GM18870 (cell line): Measurements from ENCODE around the gene TGFB1I1.
"Not testable (repeated sequence)": the region's sequence is repeated elsewhere in the genome, so short reads cannot be mapped to it uniquely, and the experiment has no call there.

ENCODE experiments used
- ATAC-seq: cut with Tn5 transposase; IDR thresholded peaks from one replicate; pipeline ENCODE4 v1.9.1; 2021; ENCODE audit warnings: moderate library complexity; ENCODE audit not compliant: unreplicated experiment

Gene TGFB1I1

GRCh38 chr16:31487071-31487719, 15.2 kb downstream of the TGFB1I1 start:
- ATAC-seq = no peak

- ATAC-seq = peak; percentile 63
Measured at GRCh38 chr16:31487720-31488467, 15.9 kb downstream of the TGFB1I1 start.

GRCh38 chr16:31488468-31489297, 16.7 kb downstream of the TGFB1I1 start:
- no peak for ATAC-seq

- no peak for ATAC-seq
Measured at GRCh38 chr16:31489298-31489564, 17.3 kb downstream of the TGFB1I1 start.

GRCh38 chr16:31489616-31490584, 17.9 kb downstream of the TGFB1I1 start:
- ATAC-seq = no peak

GRCh38 chr16:31491778-31492418, 19.9 kb downstream of the TGFB1I1 start:
- no peak for ATAC-seq

GRCh38 chr16:31493506-31494125, 21.7 kb downstream of the TGFB1I1 start:
- no peak for ATAC-seq

- no peak for ATAC-seq
Measured at GRCh38 chr16:31496670-31497069, 24.7 kb downstream of the TGFB1I1 start.

- no peak for ATAC-seq
Measured at GRCh38 chr16:31498493-31498892, 26.5 kb downstream of the TGFB1I1 start.

- ATAC-seq = no peak
Measured at GRCh38 chr16:31499928-31500327, 28.0 kb downstream of the TGFB1I1 start.

- ATAC-seq = no peak
Measured at GRCh38 chr16:31501226-31501965, 29.4 kb downstream of the TGFB1I1 start.

GRCh38 chr16:31501966-31502348, 30.0 kb downstream of the TGFB1I1 start:
- no peak for ATAC-seq

GRCh38 chr16:31502981-31503380, 31.0 kb downstream of the TGFB1I1 start:
- no peak for ATAC-seq

GRCh38 chr16:31503555-31503954, 31.6 kb downstream of the TGFB1I1 start:
- not testable (repeated sequence) for ATAC-seq

- no peak for ATAC-seq
Measured at GRCh38 chr16:31504159-31504558, 32.2 kb downstream of the TGFB1I1 start.

GRCh38 chr16:31505483-31505882, 33.5 kb downstream of the TGFB1I1 start:
- ATAC-seq = peak; percentile 76

- no peak for ATAC-seq
Measured at GRCh38 chr16:31507617-31507928, 35.6 kb downstream of the TGFB1I1 start.

GRCh38 chr16:31507929-31508705, 36.2 kb downstream of the TGFB1I1 start, which contains the start of gene RUSF1:
RUSF1 (minus strand) TSS chr16:31508391; CDS start chr16:31508373, 18 bp downstream.
- peak; percentile 62 for ATAC-seq
